ENCODE measurements around the gene MKNK1. TPM values are rescaled to one million over a fixed set of nuclear protein-coding genes. Genes with fewer than 3 reads are reported as not detected.

Gene MKNK1
- total and polyA plus RNA-seq, 2 of the 4 experiments (the other 2 are of a cell fraction) = 14.3 to 35.2 TPM

DNA sequence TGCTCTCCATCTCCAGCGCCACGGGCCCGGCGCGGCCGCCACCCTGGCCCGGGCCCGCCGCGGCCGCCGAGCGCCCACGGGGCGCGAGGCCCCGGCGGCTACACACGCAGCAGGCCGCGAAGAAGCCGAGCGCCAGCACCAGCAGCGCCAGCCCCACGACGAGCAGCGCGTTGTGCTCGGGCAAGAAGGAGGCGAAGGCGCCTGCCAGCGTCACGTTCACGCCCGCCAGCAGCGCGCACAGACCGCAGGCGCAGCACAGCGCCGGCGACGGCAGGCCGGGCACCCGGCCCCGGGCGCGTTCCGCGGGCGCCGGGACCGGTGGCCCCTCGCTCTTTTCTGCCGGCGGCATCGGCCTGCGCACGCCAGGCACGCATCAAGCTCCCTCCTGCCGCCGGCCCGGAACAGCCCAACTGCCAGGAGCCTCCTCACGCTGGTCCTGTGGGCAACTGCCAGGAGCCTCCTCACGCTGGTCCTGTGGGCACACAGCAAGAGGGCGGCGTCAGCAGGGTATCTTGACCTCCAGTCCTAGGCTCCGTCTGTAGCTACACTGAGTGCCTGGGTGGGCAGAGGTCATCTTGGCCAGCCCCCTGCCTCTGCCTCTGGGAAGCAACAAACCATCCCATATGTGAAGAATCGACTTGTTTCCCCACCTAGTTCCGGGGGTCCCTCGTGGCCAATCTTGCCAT, 70.7 kb downstream of the MKNK1 start:
- Histone ChIP-seq H3K4me3 (ENCODE audit: insufficient read depth, low read depth, low read length) (peak overlapping the region; percentile 27), H2BK20ac (ENCODE audit: low read depth, low read length) (no peak overlapping the region), H3K56ac (ENCODE audit: extremely low read depth, insufficient read depth, low read length) (no peak overlapping the region), H3K4ac (ENCODE audit: low read depth, low read length) (no peak overlapping the region), H4K5ac (ENCODE audit: low read depth, low read length) (no peak overlapping the region; the same call in 1 of the 2 replicates), H3K23ac (ENCODE audit: low read depth, low read length) (no peak overlapping the region), H3K9me3 (ENCODE audit: control insufficient read depth, insufficient read depth, low read length) (no peaks in the 10 kb centered on the region), H3K27ac (ENCODE audit: insufficient read depth, low read length) (no peak overlapping the region), H3K36me3 (ENCODE audit: control insufficient read depth, insufficient read depth, low read length) (no peaks in the 10 kb centered on the region), H4K20me1 (ENCODE audit: insufficient read depth, low read length) (no peaks in the 10 kb centered on the region), H2AK9ac (replicated peaks; ENCODE audit: low read depth, low read length, poor library complexity) (no peak overlapping the region), H2BK5ac (ENCODE audit: low read depth, low read length, poor library complexity, severe bottlenecking) (no peak overlapping the region), H3K18ac (ENCODE audit: low read depth, low read length) (no peak overlapping the region), H2BK120ac (ENCODE audit: low read depth, low read length) (no peak overlapping the region), H3K9ac (ENCODE audit: low read depth, low read length) (no peak overlapping the region), H2AFZ (replicated peaks; ENCODE audit: low read length, poor library complexity) (peak overlapping the region; percentile 85), H2AK5ac (ENCODE audit: low read depth, low read length) (no peak overlapping the region), H3K14ac (replicated peaks; ENCODE audit: low read depth, low read length) (no peak overlapping the region), H3K4me2 (ENCODE audit: low read depth, low read length) (peak overlapping the region; percentile 52; the same call in 1 of the 2 replicates), H3K4me1 (ENCODE audit: control insufficient read depth, insufficient read depth, low read length) (no peaks in the 10 kb centered on the region), H3K79me1 (ENCODE audit: low read depth in 1 of 2, low read length in 2 of 2) (no peaks in the 10 kb centered on the region), H4K8ac (ENCODE audit: low read depth in 2 of 2, low read length in 2 of 2) (no peak overlapping the region; a peak in 1 of 4 replicates), H4K91ac (ENCODE audit: insufficient read depth, low read depth, low read length) (no peak overlapping the region), H3K9me1 (ENCODE audit: insufficient read depth, low read length) (no peaks in the 10 kb centered on the region), H3K27me3 (ENCODE audit: control insufficient read depth, insufficient read depth, low read length) (peaks cover 60% of the 10 kb centered on the region), H2BK15ac (ENCODE audit: low read depth, low read length) (no peak overlapping the region)
- intact Hi-C loops (cut with micrococcal nuclease) = loop anchor here (10.0 kb wide), 1 partner anchor 641 kb away; no protein-coding TSS in a partner anchor
- ChIA-PET POLR2A (ENCODE audit: unreplicated experiment) (no interaction called here), CTCF (interaction anchor here (0.6 to 1.2 kb wide), 4 partner anchors 9 to 68 kb away, joined by 3 to 4 read pairs (median 3); no protein-coding TSS in a partner anchor)
- peak; percentile 26 for DNase-seq
- WGBS, 2 experiments (ENCODE audit: extremely low coverage in 2 of 2, insufficient read length in 1 of 2) = 5% methylated on average over 41 of the region's 71 CpGs; no CpG with 5 or more reads in 1 of the 2 experiments
- in situ Hi-C loops (cut with MboI; ENCODE audit: low sequenced_read_pairs) = no loop called here
- peak; percentile 76 for ATAC-seq (ENCODE audit: low read depth)
- no TSS peak for BruUV-seq (replicated peaks)
- TF ChIP-seq RFX5 (IDR thresholded peaks at IDR 0.05; ENCODE audit: low read depth, low read length) (no peak), POLR2A (IDR thresholded peaks at IDR 0.05; ENCODE audit: low read depth, low read length) (no peak), BHLHE40 (IDR thresholded peaks at IDR 0.05; ENCODE audit: low read depth, low read length) (peak; percentile 30; the same call in 1 of the 2 replicates)
- TF ChIP-seq, protein P1, sequence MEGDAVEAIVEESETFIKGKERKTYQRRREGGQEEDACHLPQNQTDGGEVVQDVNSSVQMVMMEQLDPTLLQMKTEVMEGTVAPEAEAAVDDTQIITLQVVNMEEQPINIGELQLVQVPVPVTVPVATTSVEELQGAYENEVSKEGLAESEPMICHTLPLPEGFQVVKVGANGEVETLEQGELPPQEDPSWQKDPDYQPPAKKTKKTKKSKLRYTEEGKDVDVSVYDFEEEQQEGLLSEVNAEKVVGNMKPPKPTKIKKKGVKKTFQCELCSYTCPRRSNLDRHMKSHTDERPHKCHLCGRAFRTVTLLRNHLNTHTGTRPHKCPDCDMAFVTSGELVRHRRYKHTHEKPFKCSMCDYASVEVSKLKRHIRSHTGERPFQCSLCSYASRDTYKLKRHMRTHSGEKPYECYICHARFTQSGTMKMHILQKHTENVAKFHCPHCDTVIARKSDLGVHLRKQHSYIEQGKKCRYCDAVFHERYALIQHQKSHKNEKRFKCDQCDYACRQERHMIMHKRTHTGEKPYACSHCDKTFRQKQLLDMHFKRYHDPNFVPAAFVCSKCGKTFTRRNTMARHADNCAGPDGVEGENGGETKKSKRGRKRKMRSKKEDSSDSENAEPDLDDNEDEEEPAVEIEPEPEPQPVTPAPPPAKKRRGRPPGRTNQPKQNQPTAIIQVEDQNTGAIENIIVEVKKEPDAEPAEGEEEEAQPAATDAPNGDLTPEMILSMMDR (conservative IDR thresholded peaks at IDR 0.05; ENCODE audit: low read depth, low read length) = no peak
- dilution Hi-C loops (cut with HindIII; ENCODE audit: low sequenced_read_pairs, unreplicated experiment) = no loop called here

All from IMR-90 (cell line).